ENCODE measurements around the gene GTF2F1.

The GTF2F1 gene

GRCh38 chr19:6334490-6335285 lies 58.3 kb downstream of the GTF2F1 start:
- H3K27ac ChIP-seq, result no peak overlapping the region
- no peaks in the 10 kb centered on the region for H3K4me1 ChIP-seq (ENCODE audit: control insufficient read depth in 1 of 2, insufficient read depth in 1 of 2, low read depth in 1 of 2, low read length in 1 of 2)
- H3K4me3 ChIP-seq (ENCODE audit: low read depth in 1 of 2, low read length in 1 of 2), result no peak overlapping the region
- no peaks in the 10 kb centered on the region for H3K36me3 ChIP-seq
- H3K9me3 ChIP-seq, result no peaks in the 10 kb centered on the region
- TF ChIP-seq CTCF (IDR thresholded peaks at IDR 0.05), result no peak
- no peaks in the 10 kb centered on the region for H3K27me3 ChIP-seq

- no peak within 1 kb of the TSS for H3K27ac ChIP-seq
- no peaks in the 10 kb centered on the region for H3K4me1 ChIP-seq (ENCODE audit: control insufficient read depth in 1 of 2, insufficient read depth in 1 of 2, low read depth in 1 of 2, low read length in 1 of 2)
- H3K27me3 ChIP-seq, result no peaks in the 10 kb centered on the region
- H3K36me3 ChIP-seq, result no peaks in the 10 kb centered on the region
- no peak within 1 kb of the TSS for H3K4me3 ChIP-seq (ENCODE audit: low read depth in 1 of 2, low read length in 1 of 2)
- TF ChIP-seq CTCF (IDR thresholded peaks at IDR 0.05), result no peak
- no peaks in the 10 kb centered on the region for H3K9me3 ChIP-seq
Observed at GRCh38 chr19:6333439-6333838, 59.5 kb downstream of the GTF2F1 start, which contains the start of gene ACER1. ACER1 (minus strand) TSS chr19:6333612; CDS start chr19:6333551, 61 bp downstream.
